Activated naive CD8-positive, alpha-beta T cell treated with anti-CD3 and anti-CD28 coated beads, Interleukin-2, amount 50 U/mL, for 16 hours (primary cell): ENCODE results near the gene CAPN12.

ENCODE experiments used
- DNase-seq: peaks from one replicate; pipeline ENCODE4 v3.0.0-alpha.2; 2020; ENCODE audit warnings: low read depth, low spot score

Gene CAPN12

GRCh38 chr19:38710928-38711725 is 33.1 kb downstream of the CAPN12 start:
- DNase-seq = no peak

GRCh38 chr19:38710416-38710702 is 33.9 kb downstream of the CAPN12 start:
- DNase-seq = no peak

GRCh38 chr19:38709671-38710415 is 34.4 kb downstream of the CAPN12 start:
- DNase-seq = no peak

- DNase-seq = no peak
Measured at GRCh38 chr19:38709119-38709518, 35.2 kb downstream of the CAPN12 start.

GRCh38 chr19:38708413-38709024 is 35.8 kb downstream of the CAPN12 start:
- no peak for DNase-seq

GRCh38 chr19:38707512-38708114 is 36.7 kb downstream of the CAPN12 start:
- no peak for DNase-seq

- no peak for DNase-seq
Measured at GRCh38 chr19:38706792-38707511, 37.3 kb downstream of the CAPN12 start.

- DNase-seq = no peak
Measured at GRCh38 chr19:38705197-38706019, 38.9 kb downstream of the CAPN12 start.

- DNase-seq = no peak
Measured at GRCh38 chr19:38704488-38705026, 39.7 kb downstream of the CAPN12 start.

- no peak for DNase-seq
Measured at GRCh38 chr19:38703509-38703908, 40.8 kb downstream of the CAPN12 start.

- no peak for DNase-seq
Measured at GRCh38 chr19:38702278-38702677, 42.0 kb downstream of the CAPN12 start.

- no peak for DNase-seq
Measured at GRCh38 chr19:38701455-38702063, 42.7 kb downstream of the CAPN12 start.

GRCh38 chr19:38700902-38701454 is 43.3 kb downstream of the CAPN12 start:
- DNase-seq = no peak

- no peak for DNase-seq
Measured at GRCh38 chr19:38700350-38700901, 43.8 kb downstream of the CAPN12 start.

- DNase-seq = no peak
Measured at GRCh38 chr19:38699647-38700349, 44.5 kb downstream of the CAPN12 start.

- DNase-seq = no peak
Measured at GRCh38 chr19:38699027-38699346, 45.3 kb downstream of the CAPN12 start.

GRCh38 chr19:38698225-38699026 is 45.8 kb downstream of the CAPN12 start:
- no peak for DNase-seq

GRCh38 chr19:38697641-38698071 is 46.6 kb downstream of the CAPN12 start:
- DNase-seq = no peak
